NCI-H2227 (cell line): ENCODE results near the gene ARMC8.
A peak's percentile ranks its signal among the peaks of the same experiment; 100 is the strongest.

Experiments used
- DNase-seq: peaks from one replicate; lab custom pipeline; 2025; ENCODE audit not compliant: unreplicated experiment; lab: John Stamatoyannopoulos, UW

The ARMC8 gene

DNA sequence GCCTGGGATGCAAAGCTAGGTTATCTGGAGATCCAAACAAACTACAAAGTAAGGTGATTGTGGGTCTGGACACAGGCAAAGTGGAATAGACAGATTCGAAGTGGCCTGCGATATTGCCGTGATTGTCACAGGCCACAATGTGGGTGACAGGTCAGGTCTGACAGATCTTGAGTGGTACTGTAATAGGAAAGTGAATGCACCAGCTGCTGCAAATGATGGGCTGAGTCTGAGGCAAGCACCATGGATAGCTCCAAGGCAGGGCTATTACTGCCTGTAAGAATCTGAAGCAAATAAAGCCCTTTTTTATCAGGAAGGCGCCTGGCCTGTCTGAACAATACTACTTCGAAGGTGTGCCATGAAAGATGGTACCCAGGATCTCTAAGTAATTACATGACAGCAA lies 10.0 kb downstream of the ARMC8 start:
- DNase-seq, result peak; percentile 8

DNA sequence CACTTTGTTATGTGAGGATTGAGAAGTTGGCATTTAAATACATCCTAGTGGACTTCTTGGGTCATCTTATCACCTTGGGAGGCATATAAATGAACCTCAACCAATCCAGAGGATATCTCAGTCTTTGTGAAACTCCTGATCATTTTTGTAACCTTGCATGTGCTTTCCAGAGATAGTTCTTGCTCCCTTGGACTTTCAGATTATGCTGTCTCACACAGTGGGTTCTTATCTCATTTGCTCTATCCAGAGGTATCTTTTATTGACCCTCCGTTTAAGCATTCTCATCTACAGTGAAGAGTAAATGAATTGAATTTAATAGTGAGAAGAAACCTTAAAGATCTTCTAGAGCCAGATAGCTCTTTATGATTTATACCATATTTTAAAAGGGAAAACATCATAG lies 10.4 kb downstream of the ARMC8 start:
- DNase-seq, result no peak

DNA sequence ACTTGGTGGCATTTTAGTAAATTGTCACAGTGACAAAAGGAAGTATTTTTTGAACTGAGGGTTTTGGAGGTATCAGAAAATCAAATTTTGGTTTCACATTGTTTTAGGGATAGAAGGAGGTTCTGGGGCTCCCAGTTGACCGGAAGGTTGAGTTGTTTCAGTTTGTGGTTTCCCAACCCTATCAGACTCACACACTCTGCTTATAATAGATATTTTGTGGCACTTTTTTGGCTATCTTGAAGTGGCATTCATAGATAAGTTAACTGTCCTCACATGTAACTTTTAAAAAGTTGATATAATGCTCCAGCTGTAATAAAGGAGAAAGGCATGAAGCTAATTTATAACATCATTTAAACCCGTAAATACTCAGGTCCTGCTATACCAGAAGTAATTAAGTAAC lies 12.8 kb downstream of the ARMC8 start:
- no peak for DNase-seq

DNA sequence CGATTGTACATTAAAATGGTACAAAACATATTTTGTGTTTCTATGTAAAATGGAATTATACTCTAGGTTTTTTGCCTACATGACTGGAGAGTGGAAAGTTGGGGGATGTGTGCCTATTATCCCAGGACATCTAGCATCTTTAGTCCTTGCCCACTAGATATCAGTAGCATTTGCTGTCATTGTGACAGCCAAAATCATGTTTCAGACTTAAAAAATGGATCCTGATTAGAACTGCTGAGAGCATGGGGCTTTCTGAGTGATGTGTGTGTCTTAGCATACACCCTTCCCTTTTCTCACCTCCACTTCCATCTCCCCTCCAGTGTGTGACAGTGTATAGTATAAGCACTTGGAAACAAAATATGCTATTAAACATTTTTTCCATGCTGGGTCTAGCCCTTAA lies 13.3 kb downstream of the ARMC8 start:
- DNase-seq, result no peak

DNA sequence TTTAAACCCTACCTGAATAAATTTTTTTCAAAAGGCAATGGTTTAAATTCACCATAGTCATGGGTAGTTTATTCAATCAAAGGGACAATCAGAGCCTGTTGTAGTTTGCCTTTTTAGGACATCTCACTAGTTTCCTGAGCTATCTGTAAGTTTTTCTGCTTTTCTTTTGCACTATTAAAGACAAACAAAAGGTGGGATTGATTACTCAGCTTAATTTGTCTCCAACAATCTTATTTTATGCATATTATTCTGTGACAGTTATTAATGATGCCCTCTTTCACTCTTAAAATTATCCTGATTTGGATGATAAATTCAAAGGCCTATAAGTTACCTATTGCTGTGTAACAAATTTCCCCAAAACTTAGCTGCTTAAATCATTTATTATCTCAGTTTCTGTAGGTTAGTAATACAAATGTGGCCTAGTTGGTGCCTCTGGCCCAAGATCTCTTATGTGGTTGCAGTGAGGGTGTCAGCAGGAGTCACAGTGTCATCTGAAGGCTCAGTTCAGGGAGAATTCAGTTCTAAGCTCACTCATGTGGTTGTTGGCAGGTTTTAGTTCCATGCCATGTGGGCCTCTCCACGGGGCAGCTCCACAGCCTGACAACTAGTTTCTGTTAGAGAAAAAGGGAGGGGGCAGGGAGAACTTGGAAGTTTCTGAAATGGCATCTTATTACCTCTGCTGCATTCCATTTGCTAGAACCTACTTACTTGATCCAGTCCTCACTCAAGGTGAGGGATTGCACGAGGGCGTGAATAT lies 16.0 kb downstream of the ARMC8 start:
- no peak for DNase-seq

DNA sequence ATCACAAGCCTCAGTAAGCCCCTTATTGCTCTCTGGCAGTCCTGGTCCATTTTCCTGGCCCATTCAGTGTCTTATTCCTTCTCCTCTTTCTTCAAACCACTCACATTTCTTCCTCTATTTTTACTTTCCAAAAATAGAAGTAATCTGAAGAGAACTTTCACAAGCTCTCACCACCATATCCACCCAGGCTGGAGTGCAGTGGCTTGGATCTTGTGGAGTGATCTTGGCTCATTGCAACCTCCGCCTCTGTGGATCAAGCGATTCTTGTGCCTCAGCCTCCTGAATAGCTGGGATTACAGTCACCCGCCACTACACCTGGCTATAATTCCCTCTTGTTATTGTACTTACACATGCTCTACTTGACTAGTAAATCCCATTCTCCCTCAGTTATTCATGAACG lies 16.8 kb downstream of the ARMC8 start:
- DNase-seq, result no peak

DNA sequence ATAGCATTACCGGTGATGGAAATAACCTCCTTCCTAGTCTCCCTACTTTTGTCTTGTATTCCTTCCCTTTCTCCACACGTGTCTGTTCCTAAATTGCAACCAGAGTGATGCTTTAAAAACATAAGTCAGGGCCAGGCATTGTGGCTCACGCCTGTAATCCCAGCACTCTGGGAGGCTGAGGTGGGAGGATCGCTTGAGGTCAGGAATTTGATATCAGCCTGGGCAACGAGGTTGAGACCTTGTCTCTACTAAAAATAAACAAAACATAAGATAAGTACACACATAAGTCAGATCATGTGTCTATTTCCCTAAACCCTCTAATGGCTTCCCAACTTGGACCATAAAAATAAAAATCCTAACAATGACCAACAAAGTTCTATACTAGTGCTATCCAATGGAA lies 18.4 kb downstream of the ARMC8 start:
- no peak for DNase-seq

DNA sequence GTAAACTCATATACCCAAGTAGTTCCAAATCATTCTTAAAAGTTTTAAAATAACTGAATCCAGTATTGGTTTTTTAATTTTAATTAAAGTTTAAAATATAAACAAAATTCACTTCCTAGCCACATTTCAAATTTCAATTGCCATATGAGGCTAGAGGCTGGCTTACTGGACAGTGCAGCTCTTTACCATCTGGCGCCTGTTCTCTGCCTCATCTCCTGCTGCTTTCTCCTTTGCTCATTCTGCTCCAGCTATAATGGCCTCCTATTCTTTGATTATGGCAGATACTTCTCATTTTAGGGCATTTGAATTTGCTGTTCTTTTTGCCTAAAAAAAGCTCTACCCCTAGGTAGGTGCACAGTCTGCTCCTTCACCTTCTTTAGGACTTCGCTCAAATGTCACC lies 19.1 kb downstream of the ARMC8 start:
- no peak for DNase-seq

DNA sequence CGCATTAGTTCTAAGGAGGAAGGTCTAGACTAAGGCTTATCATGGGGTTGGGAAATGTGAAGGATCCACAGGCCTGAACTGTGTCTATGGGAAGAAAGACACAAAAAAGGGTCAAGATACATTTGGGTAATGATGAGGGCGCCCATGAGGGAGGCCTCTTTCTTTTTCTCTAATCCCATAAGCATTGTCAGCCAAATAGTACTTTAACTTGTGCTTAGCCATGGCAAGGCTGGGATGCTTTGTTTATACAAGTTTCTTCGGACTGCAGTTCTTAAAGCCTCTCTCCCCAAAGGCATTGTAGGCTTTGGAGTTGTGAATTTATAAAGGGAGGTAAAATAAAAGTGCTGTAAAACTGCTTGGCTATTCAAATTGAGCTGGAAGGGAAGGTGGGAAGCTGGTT lies 23.4 kb downstream of the ARMC8 start:
- DNase-seq, result no peak

DNA sequence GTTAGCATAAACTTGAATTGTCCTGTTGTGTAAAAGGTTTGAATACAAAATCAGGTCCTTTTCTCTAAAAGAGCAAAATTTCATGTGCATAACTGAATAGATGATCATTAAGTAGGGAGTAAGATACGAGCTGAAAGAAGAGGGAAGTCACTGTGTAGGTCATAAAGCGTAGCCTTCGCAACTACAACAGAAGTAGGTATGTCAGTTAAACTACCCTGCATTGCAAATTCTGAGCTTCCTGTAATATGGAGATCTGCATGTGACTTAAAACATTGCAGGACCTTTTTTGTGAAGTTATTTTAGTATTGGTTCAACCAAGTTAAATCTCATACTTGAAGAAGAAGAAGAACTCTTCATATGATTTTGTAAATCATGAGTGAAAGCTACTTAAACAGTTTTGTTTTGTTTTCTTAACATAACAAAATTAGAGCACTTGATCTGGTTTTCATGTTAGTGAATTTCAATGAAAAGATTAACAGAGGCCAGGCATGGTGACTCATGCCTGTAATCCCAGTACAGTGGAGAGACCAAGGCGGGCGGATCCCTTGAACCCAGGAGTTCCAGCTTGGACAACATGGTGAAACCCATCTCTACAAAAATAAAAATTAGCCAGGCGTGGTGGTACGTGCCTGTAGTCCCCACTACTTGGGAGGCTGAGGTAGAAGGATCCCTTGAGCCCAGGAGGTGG lies 26.4 kb downstream of the ARMC8 start:
- no peak for DNase-seq

DNA sequence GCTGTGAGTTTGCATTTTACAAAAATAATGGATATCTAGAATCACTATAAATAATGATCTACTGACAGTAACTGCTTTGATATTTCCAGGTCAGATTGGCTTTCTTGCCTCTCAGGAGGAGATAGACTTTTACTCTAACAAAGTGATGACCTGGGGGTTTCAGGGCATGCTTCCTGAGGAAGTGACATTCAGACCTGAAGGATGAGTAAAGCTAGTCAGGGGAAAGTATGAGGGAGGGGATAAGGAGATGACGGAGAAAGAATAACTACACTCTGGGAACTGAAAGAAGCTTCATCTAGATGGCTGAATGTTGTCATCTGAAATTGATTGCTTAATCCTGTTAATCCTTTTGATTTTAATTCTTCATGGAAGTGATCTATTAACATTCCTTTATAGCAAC lies 32.2 kb downstream of the ARMC8 start:
- DNase-seq, result no peak

DNA sequence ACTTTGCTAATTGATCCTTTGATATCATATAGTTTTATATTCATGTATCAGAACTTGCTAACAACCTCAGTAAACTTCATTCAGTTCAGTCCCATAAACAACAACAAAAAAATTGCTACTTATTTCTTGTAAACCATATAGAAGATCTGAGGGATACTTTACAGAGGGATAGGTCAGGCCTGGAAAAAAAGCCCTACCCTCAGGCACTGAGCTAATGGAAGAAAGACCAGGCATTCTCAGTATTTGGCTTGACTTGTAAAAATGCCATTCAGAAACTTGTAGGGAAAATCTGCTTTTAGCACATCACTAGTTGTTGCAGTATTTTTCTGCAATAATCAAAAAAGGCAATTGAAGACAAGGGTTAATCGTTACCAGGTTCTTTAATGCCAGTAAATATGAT lies 33.1 kb downstream of the ARMC8 start:
- DNase-seq, result no peak

DNA sequence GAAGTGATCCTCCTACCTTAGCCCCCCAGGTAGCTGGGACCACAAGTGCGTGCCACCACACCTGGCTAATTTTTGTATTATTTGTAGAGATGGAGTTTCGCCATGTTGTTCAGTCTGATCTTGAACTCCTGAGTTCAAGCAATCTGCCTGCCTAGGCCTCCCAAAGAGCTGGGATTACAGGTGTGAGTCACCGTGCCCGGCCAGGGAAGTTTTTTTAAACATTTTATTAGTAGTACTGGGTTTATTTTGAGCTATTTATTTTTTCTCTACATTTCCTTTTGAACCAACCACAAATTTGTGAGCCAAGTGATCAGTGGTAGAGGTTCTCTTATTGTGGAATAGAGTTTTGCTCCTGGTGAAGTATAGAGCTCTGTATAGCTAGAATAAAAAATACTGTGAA lies 33.7 kb downstream of the ARMC8 start:
- no peak for DNase-seq

DNA sequence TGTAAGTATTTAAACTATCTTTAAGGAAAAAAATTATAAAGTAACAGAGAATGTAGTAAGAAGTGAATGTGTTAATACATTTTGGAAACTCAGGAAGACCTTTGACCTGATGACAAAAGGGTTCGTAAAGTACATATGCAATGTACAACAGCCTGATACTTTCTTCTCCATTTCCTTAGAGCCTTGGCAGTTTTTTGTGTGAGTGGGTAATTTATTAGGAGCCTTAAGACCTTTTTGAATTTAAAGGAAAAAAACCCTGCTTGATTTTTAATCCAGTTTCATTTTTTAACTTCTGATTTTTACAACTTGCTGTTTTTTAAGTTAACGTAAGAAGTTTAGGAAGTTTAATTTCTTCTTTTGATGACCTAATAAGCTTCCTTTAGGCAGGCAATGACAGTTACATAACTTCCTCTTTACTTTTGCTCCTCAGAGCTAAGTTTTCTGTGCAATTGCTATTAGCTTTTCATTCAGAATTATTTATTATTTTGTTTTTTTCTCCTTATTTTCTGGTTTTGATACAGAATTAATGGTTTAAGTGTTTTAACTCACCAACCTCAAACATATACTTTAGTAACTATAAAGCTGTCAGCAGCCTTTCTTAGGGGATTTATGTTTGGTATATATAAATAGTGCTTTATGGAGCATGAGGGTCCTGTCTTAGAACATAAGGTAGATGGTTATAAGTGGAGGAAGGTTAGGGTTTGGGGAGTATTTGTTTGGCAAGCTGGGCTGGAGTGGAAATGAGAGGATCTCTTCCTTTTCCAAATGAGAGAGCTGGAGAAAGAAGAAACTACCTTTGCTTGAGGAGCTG lies 35.2 kb downstream of the ARMC8 start:
- no peak for DNase-seq

DNA sequence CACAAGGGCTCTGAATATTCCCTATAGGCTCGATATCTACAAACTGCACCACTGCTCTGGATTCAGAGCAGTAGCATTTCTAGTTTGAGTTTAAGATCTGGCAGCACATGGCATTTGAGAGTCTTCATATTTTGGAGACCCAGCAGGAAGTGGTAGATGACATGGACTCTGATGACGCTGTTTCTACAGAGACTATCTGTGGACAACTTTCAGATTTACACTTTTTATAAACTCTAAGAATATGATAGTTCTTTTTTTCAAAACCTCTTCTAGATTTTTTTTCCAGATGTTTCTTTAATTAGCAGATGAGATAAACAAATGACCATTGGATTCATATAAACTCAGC lies 35.8 kb downstream of the ARMC8 start:
- DNase-seq, result no peak

DNA sequence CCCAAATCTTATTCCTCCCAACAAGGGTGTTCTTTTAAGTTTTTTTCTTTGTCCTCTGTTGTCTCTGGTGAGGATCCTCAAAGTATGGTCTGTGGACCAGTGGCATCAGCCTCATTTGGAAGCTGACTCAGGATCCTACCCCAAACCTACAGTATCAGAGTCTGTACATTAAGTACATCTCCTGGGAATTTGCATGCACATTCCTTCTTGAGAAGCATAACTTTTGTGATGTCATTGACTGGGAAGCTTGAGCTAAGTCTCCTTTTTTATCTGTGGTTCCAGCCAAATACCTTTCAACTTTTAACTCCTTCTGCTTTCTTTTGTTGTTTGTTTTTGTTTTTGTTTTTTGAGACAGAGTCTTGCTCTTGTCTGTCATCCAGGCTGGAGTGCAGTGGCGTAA lies 40.5 kb downstream of the ARMC8 start:
- DNase-seq, result no peak

DNA sequence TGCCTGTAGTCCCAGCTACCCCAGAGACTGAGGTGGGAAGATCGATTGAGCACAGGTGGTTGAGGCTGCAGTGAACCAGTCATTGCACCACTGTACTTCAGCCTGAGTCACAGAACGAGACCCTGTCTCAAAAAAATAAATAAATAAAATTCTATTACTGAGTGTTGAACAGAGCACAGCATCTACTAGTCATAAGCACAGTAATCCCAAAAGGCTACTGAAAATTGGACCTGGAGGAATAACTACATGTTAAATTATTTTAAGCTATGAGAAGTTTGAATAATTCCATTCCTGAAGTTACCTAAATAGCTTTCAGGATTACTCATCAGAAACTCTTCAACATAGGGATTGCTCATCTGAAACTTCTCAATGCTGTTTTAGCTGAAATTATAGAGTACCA lies 43.4 kb downstream of the ARMC8 start:
- DNase-seq, result no peak

DNA sequence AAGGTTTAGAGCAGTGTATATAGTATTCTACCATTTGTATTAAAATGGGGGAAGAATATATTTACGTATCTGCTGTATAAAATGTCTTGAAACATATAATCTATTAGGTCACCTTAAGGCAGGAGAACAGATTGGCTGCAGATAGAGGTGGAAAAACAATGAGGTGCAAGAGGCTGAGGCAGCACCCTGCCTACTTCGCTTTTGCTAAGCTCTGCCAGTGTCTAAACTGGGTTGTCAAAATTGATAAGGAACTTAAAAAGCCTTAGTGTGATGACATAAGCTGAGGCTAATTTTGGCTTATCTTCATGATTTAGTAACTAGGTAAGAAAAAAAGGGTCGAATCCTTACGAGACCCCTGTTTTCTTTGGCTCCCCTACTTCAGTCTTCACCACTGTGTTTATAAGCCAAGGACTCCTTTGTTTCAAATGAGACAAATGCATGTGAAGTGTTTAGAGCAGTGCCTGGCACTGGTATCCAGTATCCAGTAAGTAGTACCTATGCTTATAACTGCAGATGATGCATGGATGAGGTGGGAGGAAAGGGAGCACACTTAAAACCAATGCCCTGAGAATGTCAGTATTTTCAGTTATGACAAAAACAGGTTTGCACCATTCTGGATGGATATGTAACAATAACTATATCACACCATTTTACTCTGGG lies 45.7 kb downstream of the ARMC8 start:
- no peak for DNase-seq

DNA sequence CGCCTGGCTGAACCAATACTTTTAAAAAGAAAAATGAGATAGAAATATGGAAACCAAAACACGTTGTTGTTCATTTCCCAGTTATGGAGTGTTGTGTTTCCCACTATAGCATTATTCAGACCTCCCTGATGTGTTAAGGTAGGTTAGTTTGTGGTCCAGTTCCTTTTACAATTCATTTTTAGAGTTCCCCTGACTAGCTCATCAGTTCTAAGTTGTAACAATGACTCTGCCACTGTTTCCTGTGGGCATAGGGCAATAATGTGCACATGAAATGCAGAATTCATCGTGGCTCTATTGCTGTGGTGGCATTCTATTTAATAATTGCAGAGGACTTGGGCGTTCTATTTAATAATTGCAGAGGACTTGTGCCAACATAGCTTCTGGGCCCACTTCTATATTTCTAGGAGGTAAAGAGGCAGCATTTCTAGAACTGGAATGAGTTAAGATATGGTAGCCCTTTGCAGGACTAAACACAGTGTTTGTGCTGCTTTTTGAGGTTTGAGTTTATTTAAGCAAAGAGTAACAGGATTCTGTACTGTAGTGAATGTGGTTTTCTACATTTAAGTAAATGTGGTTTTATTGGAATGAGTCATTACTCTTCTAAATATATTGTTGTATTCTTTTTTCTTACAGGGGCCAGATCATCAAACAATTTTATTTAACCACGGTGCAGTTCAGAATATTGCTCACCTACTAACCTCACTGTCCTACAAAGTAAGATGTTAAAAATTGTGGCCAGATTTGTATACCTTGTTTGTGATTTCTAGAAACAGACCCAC lies 47.5 kb downstream of the ARMC8 start:
- DNase-seq, result no peak

DNA sequence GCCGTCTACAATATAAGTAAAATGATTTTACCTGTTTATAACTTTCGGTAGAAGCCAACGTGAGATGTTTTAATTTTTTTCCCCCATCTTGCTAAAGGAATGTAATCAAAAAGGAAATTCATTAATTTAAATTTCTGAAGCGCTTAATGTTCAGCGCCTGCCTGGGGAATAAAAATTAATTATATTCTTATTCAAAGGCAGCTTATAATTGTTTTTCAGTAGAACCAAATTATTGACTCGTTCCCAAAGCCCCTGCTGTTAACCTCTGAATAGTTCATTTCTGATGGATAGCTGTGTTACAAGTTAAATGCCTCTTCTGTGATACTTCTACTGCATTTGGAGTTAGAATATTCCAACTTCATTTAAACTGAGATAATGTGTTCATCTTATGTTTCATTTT lies 51.6 kb downstream of the ARMC8 start:
- no peak for DNase-seq

DNA sequence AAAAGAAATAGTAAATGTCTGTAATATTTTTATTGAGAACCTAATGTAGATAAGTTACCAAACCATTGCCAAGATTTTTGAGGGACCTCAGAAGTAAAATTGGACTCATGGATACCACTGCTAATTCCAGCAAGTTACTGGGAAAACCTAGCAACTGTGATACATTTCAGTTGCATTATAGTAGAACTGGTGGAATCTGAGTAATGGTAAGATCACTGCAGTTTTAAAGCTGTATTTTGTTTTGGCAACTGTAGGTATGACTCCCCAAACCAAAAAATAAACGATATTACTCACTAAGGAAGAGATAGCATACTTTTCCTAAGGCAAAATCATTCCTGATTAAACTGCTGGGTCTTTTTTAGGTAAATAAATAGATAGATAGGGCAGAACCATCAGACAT lies 54.0 kb downstream of the ARMC8 start:
- DNase-seq, result no peak
